GM18861 (cell line): ENCODE results near the gene C5orf15.

Experiments
- ATAC-seq: cut with Tn5 transposase; IDR thresholded peaks from one replicate; pipeline ENCODE4 v1.9.1; 2021; ENCODE audit not compliant: unreplicated experiment

Gene C5orf15

DNA sequence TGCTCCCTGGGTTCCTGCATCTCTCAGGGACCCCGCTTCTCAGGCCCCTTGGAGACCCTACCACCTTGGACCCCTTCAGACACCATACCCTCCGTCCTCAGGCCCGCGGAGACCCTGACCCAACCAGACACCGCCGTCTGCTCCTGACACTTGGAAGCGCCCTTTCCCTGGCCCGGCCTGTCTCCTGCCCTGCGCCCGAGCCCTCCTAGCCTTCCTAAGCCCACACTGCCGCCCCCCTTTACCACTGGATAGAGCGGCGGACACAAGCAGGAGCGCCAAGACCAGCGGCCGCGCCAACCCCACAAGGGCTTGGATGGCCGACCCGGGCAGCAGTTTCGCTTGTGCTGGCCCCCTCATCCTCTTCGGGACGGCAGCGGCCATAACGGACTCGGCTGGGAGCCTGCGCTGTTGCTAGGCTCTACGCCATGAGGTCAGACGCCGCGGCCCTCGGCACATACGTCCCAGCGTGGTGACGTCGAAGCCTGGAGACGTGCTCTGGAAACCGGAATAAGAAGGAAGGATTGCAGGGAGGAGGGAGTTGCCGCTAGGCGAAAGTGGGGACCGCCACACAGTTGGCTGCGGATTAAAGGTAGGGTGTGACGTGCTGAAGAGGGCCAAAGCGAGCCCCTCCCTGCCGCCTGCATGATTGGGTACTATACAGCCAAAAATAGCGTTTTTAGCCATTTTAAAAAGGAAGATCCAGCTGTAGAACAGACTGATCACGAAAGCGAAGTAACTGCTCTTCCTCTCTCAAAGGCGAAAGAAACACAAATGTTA, at the start of gene C5orf15:
Gene C5orf15 (minus strand): TSS at position 422 of the 777 bp plus-strand sequence. CDS start 41 bp downstream, at position 381.
- ATAC-seq: peak; percentile 87

DNA sequence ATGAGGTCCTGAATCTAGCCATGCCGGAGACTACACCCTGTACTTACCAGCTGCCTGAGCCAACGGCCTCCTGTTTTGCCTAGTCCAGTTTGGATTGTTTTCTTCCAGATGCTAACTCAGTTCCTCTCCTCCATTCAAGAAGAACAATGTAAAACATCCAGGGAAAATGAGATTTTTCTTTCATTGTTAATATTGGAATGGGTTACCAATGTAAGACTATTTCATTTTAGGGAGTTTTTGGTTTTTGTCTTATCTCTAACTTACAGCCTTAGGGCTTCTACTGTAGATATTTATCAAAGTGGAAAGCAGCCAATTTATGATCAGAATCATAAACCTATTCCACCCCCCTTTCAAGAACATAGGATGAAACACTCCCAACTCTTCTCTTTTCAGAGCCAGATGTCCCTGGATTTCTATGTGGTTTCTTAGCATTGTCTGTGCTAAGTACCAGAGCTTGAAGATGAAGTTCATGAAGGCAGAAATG, 39.9 kb upstream of the C5orf15 start:
- ATAC-seq: no peak

- ATAC-seq: no peak
These were observed 39.3 kb upstream of the C5orf15 start for GRCh38 chr5:134007581-134008265.

DNA sequence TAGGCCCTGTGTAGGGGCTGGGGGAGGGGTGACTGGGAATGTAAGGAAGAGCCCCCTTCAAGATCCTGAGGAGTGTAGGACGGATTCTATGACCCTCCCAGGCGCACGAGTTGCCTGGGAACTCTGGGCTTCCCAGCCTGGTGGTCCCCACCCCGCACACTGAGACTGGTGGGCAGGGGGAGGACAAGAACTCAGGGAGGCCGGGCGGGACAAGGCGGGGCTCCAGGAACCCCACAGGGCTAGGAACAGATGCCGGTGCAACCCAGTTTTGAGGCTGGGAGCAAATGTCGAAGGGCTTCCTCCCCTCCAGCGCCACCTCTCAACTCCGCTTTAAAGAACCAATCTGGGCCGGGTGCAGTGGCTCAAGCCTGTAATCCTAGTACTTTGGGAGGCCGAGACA, 37.7 kb upstream of the C5orf15 start:
- ATAC-seq: no peak

- ATAC-seq: peak; percentile 23
These were observed 37.1 kb upstream of the C5orf15 start for GRCh38 chr5:134005417-134006061.

- peak; percentile 58 for ATAC-seq
These were observed 36.4 kb upstream of the C5orf15 start, which contains the start of gene VDAC1 for GRCh38 chr5:134004626-134005416. VDAC1 (minus strand) TSS chr5:134004975; CDS start chr5:133993012, 11,963 bp downstream.

- ATAC-seq: peak; percentile 28
These were observed 35.6 kb upstream of the C5orf15 start for GRCh38 chr5:134003817-134004625.

DNA sequence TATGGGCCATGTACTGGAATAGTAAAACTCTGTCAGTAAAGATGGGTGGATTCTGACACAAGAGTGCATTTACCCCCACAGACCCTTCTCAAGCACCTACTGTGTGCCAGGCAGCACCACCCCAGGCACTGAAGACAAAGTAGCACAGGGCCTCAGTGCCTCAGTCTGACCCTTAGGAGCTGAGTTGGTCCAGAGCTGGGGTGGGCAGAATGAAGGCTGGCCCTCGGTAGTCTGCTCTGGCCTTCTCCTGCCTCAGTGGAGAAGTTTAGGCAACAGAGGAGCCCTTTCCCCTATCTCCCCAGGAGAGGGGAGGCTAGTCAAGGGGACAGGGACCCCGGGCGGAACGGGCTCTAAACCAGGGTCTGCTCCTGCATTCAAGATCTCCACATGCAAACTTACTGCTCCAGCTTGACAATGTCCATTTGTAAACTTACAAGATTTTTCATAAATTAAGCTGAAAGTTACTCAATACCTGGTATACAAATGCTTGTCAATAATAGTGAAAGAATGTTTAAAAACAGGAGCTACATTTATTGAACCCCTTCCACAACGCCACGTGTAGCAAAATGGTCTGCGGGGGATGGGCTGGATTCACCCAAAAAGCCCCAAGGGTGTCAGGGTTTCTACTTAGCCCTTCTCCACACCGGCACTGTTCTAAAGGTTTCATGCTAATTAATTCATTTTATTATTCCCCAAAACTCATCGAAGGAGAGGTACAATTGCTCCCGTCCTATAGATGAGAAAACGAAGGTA, 34.8 kb upstream of the C5orf15 start:
- no peak for ATAC-seq

DNA sequence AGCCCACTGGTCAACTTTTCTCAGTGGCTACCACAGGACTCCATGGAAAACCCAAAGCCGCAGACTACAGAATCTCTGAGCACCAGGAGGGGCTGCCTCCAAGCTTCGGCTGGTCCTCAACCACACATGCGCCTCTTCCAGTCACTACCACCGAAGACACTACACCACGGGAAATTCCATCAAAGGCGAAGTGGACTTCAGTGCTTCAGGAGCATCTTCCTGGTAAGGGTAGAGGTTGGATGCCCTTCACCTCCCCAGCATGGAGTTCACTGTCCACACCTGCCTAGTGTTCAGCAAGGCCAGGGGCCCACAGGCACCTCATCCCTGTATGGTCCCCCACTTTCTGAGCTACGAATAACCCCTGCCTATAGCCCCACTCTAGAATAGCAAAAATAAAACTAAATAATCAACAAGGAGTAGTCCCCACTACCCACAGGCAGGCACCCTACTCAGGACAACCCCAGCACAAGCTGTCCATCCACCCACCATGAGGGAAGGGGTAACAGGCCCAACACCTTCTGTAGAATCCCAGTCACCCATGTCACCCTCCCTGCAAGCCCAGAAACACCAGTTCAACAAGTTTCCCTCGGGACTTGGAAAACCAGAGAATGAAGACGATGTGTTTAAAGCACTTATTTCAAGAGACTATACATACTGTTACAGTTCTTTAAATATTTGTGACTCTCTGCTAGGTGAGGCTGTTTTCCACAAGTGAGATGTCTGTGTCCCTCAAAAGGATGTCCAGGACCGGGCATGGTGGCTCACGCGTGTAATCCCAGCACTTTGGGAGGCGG, 33.7 kb upstream of the C5orf15 start:
- ATAC-seq: no peak

GRCh38 chr5:134000696-134001453, 32.5 kb upstream of the C5orf15 start:
- ATAC-seq: no peak

DNA sequence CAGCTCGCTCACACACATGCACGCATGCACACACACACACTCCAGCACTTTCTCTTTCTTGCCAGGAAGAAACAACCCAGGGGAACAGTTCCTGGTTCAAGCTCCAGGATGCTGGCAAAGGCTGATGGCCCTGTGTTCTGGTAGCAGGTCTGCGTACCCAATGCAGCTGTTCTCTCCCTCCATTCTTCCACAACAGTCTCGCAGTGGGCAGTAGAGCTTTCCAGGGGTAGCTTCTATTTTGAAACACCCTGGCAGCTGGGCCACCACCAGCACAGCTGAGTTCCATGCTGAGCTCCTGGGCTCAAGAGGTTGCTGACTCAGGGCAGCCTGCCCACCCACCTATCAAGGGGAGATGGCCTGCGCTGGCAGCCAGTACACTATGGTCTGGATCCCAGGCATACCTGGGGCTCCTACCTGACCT, 31.7 kb upstream of the C5orf15 start:
- no peak for ATAC-seq

DNA sequence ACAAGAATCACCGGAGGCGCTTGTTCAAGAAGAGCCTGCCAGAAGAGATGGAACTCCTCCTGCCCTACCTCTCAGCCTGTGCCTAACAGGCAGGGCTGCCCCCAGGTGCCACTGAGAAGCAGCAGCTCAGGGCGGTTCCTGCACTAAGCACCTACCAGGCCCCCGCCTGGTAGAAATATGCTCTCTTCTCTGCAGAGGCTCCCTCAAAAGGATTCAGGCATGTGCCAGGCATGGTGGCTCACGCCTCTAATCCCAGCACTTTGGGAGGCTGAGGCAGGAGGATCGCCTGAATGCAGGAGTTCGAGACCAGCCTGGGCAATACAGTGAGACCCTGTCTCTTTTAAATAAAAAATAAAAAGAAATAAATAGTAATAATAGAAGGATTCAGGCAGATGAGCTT, 30.4 kb upstream of the C5orf15 start:
- ATAC-seq: no peak

GRCh38 chr5:133998042-133998441, 29.6 kb upstream of the C5orf15 start:
- ATAC-seq: no peak

- ATAC-seq: no peak
These were observed 28.3 kb upstream of the C5orf15 start for GRCh38 chr5:133996683-133997252.

GRCh38 chr5:133995883-133996563, 27.6 kb upstream of the C5orf15 start:
- ATAC-seq: no peak

DNA sequence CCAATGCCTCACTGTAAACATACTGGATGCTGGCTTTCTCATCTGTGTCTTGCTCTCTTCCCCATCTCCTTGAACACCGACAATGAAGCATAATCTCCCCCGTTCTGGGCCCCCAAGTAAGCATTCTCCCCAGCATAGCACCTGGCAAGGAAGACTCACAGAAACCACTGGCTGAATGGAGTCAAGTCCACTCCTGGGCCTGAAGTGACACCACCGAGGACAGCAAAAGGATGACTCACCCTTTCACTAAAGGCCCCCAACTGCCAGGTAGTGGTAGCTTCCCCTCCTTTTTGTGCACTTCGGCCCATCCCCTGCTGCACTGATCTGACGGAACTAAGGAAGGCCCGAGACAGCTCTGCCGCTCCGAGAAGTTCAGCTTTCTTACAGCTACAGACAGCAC, 26.9 kb upstream of the C5orf15 start:
- no peak for ATAC-seq

DNA sequence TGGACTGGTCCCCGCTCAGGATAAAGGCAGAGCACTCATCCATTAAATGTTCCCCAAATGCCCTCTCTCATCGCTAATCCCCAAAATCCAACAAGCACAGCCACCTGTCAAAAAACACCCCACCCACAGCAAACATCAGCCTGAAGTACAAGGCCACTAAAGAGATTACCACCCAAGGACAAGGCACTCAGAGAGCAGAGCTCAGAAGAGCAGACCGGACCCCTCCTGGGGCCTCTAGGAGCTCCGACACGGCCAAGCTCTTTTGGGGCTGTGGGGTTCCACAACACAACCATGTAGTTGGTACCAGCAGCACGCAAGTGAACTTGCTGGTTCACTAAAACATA, 26.5 kb upstream of the C5orf15 start:
- ATAC-seq: no peak
